GM18499 (cell line): ENCODE data around the gene GPR18.
A peak's percentile ranks its signal among the peaks of the same experiment; 100 is the strongest.

ENCODE experiments used
- ATAC-seq: cut with Tn5 transposase; IDR thresholded peaks from one replicate; pipeline ENCODE4 v1.9.1; 2021; ENCODE audit warnings: moderate number of reproducible peaks; ENCODE audit not compliant: insufficient read depth, unreplicated experiment

The GPR18 gene

GRCh38 chr13:99294198-99294597 is 36.0 kb upstream of the GPR18 start:
- no peak for ATAC-seq

- no peak for ATAC-seq
These were observed 35.0 kb upstream of the GPR18 start for GRCh38 chr13:99293178-99293577.

GRCh38 chr13:99290894-99291293 is 32.7 kb upstream of the GPR18 start:
- ATAC-seq, result no peak

DNA sequence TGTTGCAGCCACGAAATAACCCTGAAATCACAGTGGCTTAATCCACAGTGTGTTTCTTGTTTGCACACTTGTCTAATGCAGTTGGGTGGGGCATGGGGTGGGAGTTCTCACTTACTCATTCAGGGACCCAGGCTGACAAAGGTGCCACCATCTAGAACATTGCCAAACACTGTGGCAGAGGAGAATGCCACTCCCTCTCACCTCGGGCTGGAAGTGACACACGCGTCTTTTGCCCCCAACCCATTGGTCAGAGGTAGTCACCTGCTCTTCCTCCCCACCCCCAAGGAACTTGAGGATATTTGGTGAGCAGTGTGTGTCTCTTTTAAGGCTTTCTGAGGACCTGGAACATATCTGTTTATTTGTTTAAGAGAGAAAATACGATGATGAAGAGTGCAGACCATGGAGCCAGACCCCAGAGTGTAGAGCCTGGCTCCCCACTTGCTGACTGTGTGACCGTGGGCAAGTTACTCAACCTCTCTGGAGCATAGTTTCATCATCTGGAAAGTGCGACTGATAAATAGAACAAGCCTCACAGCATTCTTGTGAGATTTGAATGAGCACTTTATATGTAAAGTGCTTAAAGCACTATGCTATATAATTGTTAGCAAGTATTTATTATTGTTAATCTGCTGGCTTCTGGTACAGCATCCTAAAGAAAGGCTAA is 31.6 kb upstream of the GPR18 start:
- ATAC-seq, result no peak

- no peak for ATAC-seq
These were observed 31.1 kb upstream of the GPR18 start for GRCh38 chr13:99289271-99289670.

DNA sequence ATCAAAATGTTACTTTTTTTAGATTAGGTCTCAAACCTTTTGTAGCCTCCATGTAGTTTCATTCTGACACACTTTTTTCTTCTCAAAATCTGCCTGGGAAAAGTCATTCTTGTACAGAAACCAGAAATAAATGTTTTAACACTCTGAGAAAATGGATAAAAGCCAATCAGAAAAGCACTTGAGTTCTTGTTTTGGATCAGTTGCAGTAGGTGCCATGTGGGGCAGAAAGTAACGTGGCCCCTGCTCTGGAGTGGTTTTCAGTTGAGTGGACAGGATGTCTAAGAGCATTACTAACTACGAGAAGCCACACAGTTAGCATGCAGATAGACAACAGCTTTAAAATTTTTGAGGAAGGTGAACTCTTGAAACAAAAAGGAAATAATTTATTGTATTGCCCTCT is 29.9 kb upstream of the GPR18 start:
- ATAC-seq, result peak; percentile 71

GRCh38 chr13:99287551-99287950 is 29.4 kb upstream of the GPR18 start:
- ATAC-seq, result peak; percentile 4

- ATAC-seq, result no peak
These were observed 27.4 kb upstream of the GPR18 start for GRCh38 chr13:99285432-99286182.

GRCh38 chr13:99282264-99283231 is 24.4 kb upstream of the GPR18 start:
- ATAC-seq, result peak; percentile 47

- peak; percentile 29 for ATAC-seq
These were observed 23.7 kb upstream of the GPR18 start for GRCh38 chr13:99281811-99282263.

DNA sequence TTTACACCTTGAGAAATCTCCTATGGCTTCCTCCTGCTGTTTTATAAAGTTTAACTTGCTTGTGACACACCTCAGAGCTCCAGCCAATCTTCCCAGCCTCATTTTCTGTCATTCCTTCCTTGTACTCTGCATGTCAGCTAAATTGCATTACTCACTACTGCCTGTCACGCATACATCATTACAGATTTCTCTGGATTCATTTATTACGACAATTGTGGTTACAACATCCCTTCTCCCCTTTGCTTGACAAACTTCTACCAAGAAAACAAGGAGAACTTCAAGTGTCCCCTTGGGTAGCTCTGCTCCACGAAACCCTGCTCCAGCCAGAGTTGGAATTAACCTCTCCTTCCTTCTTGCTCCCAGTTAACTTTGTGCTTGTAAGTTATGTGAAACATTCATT is 22.0 kb upstream of the GPR18 start:
- no peak for ATAC-seq

DNA sequence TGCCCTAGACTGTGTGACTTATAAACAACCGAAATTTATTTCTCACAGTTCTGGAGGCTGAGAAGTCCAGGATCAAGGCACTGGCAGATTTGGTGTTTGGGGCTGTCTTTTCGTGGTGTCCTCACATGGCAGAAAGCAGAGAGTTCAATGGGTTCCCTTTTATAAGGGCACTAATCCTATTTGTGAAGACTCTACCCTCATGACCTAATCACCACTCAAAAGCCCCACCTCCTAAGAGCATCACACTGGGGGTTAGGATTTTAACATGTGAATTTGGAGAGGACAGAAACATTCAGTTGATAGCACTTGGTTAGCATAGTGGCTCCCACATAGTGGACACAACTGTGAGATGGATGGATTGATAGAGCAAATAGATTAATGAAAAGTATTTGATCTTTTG is 21.5 kb upstream of the GPR18 start:
- no peak for ATAC-seq

GRCh38 chr13:99278843-99279242 is 20.7 kb upstream of the GPR18 start:
- ATAC-seq, result no peak

DNA sequence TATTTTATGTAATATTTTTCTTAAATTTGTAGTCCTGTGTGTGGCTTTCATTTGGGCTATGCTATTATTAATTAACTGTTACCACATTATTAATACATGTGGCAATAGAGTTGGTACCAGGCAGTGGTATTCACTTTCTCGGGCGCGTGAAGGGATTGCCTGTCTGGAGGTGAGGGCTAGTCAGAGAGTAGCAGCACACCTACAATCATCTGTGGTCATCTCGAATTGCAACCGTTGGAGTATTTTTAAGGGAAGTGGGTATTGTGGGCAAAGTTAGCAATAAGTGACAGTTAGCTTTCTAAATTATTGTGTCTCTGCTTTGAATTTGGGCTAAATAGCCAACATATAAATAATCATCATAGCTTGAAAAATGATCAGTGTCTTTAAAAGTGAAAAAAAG is 20.0 kb upstream of the GPR18 start:
- no peak for ATAC-seq

GRCh38 chr13:99277629-99278028 is 19.4 kb upstream of the GPR18 start:
- ATAC-seq, result no peak

DNA sequence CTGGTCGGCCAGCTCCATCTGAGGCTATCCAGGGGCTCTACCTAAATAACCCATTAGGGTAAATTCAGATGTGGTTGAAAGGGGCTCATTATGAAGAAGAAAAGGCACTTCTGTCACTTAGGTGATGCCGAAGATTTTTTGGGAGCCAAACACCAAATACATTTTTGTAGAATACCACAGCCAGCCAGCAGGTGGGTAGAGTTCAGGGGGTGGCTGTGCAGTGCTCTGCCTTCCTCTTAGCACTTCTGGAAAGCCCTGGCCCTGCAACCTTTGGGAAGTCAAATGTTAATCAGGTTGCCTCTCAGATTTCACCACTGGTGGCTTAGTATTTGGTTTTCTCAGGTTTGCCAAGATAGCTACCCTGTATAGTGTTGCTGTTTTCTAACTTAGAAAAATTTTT is 18.5 kb upstream of the GPR18 start:
- ATAC-seq, result no peak

DNA sequence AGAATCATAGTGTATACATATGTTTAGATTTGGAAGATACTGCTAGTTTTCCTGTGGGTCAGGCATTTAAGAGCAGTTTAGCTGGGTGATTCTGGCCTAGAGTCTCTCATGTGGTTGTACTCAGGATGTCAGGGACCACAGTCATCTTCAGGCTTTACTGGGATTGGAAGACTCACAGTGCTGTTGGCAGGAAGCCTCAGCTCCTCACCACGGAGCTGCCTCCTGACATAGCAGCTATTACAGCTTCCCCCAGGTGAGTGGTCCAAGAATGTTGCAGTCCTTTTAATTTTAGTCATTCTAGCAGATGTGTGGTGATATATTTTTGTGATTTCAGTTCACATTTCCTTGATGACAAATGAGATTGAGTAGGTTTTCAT is 16.9 kb upstream of the GPR18 start:
- ATAC-seq, result no peak

DNA sequence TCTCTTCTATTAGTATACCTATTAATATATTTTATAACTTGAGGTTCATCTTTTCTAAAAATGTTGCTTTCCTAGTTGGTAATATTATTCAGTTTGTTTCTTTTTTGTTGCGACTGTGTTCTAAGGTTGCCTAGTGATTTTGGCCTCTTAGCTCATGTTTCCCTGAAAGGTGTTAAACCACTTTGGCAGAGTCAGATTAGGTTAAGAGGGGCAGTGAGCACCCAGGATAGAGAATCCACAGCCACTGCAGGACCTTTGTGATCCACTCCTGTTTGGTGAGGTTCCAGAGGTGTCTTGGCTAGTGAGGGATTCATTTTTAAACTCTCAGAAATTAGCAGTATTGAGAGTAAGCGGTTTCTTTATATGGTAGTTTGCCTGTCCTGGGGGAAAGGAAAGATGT is 14.9 kb upstream of the GPR18 start:
- ATAC-seq, result no peak

- no peak for ATAC-seq
These were observed 14.3 kb upstream of the GPR18 start for GRCh38 chr13:99272481-99272880.

GRCh38 chr13:99271249-99271648 is 13.1 kb upstream of the GPR18 start:
- ATAC-seq, result no peak

DNA sequence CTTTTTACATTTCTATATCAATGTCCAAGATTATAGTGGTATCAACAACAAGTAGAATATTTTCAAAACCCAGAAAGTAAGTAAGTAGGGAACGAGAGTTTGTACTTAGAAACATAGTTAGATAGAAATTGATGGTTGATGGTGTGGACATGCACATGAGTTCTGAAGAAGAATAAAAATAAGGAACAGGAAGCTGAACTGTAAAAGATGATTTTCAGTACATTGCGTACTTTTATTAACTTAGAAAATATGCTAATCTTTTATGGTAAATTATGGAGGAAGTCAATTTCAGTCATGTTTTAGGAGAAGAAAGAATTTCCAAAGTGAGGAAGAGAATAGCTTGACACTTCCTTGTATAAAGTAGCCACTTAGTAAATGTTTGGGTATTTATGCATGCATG is 12.3 kb upstream of the GPR18 start:
- no peak for ATAC-seq
